ENCODE measurements around the gene MRGPRE. TPM values are rescaled to one million over a fixed set of nuclear protein-coding genes. Genes with fewer than 3 reads are reported as not detected.
"Not testable (repeated sequence)": the region's sequence is repeated elsewhere in the genome, so short reads cannot be mapped to it uniquely, and the experiment has no call there.

Gene MRGPRE
- polyA plus RNA-seq, 1 donor (not counting 4 experiments of a cell fraction or from before 2014, with no cell fraction given) = not detected

DNA sequence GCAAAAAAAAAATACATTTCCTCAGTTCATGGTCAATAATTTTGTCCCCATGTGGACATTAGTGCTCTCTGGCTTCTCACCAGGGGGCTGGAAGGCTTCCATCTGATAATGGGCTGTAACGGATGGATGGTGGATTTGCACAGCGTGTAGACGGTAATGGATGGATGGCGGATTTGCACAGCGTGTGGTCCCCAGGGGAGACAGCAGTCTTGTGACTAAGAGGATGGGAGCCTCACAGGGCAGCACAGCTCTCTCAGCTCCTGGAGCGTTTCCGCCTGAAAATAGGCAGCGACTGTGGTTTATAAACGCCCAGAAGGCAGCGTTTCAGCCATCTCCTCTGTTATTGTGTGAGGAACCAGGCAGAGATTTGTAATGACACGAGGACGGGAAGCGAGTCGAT, 22.6 kb upstream of the MRGPRE start:
- H3K4me2 ChIP-seq (ENCODE audit: control insufficient read depth, extremely low read depth, insufficient read depth, low read depth, low read length); H3K27me3 ChIP-seq (ENCODE audit: control insufficient read depth, extremely low read depth, insufficient read depth, low read length); H3K36me3 ChIP-seq (ENCODE audit: control insufficient read depth in 2 of 2, extremely low read depth in 1 of 2, insufficient read depth in 2 of 2, low read length in 2 of 2); H3K9me1 ChIP-seq (ENCODE audit: control insufficient read depth, extremely low read depth, insufficient read depth, low read length); H4K20me1 ChIP-seq (ENCODE audit: control insufficient read depth, extremely low read depth, insufficient read depth, low read length); dilution Hi-C loops (cut with MboI; ENCODE audit: extremely low pct_ligation_motif_present, low sequenced_read_pairs); FAIRE-seq; H3K27ac ChIP-seq (ENCODE audit: control insufficient read depth, insufficient read depth, low read length); H2AFZ ChIP-seq (ENCODE audit: control insufficient read depth, low read length); H3K4me1 ChIP-seq (ENCODE audit: control insufficient read depth, extremely low read depth, insufficient read depth, low read length); DNase-seq (ENCODE audit: low read depth, low spot score); H3K9ac ChIP-seq (ENCODE audit: control insufficient read depth, extremely low read depth, insufficient read depth, low read length); H3K4me3 ChIP-seq (ENCODE audit: control insufficient read depth in 2 of 3, extremely low read depth in 1 of 3, insufficient read depth in 2 of 3, low read depth in 1 of 3, low read length in 3 of 3); H3K79me2 ChIP-seq (ENCODE audit: control insufficient read depth, insufficient read depth, low read length); H3K9me3 ChIP-seq (ENCODE audit: control insufficient read depth, low read depth, low read length): not testable (repeated sequence)

DNA sequence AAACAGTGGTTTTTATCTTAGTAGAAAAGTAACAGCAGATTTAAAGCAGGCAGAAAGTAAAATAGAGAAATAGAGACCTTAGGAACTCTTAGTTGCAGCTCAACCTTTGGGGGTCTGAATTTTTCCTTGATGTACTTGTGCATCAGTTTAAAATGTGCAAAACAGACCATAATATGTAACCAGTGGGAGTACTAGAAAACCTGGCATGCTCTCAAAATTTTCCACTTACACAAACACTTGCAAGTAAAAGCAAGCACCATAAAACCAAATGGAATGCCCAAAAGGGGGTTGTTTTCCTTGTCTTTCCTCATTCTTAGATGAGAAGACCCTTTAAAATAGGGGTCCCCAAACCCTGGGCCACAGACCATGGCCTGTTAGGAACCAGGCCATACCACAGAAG, 12.9 kb upstream of the MRGPRE start:
- Histone ChIP-seq H3K79me2 (ENCODE audit: control insufficient read depth, insufficient read depth, low read length) (no peaks in the 10 kb centered on the region), H4K20me1 (ENCODE audit: control insufficient read depth, extremely low read depth, insufficient read depth, low read length) (no peaks in the 10 kb centered on the region), H3K36me3 (ENCODE audit: control insufficient read depth in 2 of 2, extremely low read depth in 1 of 2, insufficient read depth in 2 of 2, low read length in 2 of 2) (no peaks in the 10 kb centered on the region), H3K4me2 (ENCODE audit: control insufficient read depth, extremely low read depth, insufficient read depth, low read depth, low read length) (no peak overlapping the region), H3K4me1 (ENCODE audit: control insufficient read depth, extremely low read depth, insufficient read depth, low read length) (no peaks in the 10 kb centered on the region), H3K27me3 (ENCODE audit: control insufficient read depth, extremely low read depth, insufficient read depth, low read length) (no peaks in the 10 kb centered on the region), H3K4me3 (ENCODE audit: control insufficient read depth in 2 of 3, extremely low read depth in 1 of 3, insufficient read depth in 2 of 3, low read depth in 1 of 3, low read length in 3 of 3) (no peak overlapping the region), H3K9ac (ENCODE audit: control insufficient read depth, extremely low read depth, insufficient read depth, low read length) (no peak overlapping the region), H3K27ac (ENCODE audit: control insufficient read depth, insufficient read depth, low read length) (no peak overlapping the region), H2AFZ (ENCODE audit: control insufficient read depth, low read length) (no peak overlapping the region), H3K9me3 (ENCODE audit: control insufficient read depth, low read depth, low read length) (no peaks in the 10 kb centered on the region), H3K9me1 (ENCODE audit: control insufficient read depth, extremely low read depth, insufficient read depth, low read length) (no peaks in the 10 kb centered on the region)
- FAIRE-seq = no peak
- dilution Hi-C loops (cut with MboI; ENCODE audit: extremely low pct_ligation_motif_present, low sequenced_read_pairs) = no loop called here
- TF ChIP-seq EZH2 (IDR thresholded peaks at IDR 0.05; ENCODE audit: low read length) = no peak
- TF ChIP-seq, protein P1, sequence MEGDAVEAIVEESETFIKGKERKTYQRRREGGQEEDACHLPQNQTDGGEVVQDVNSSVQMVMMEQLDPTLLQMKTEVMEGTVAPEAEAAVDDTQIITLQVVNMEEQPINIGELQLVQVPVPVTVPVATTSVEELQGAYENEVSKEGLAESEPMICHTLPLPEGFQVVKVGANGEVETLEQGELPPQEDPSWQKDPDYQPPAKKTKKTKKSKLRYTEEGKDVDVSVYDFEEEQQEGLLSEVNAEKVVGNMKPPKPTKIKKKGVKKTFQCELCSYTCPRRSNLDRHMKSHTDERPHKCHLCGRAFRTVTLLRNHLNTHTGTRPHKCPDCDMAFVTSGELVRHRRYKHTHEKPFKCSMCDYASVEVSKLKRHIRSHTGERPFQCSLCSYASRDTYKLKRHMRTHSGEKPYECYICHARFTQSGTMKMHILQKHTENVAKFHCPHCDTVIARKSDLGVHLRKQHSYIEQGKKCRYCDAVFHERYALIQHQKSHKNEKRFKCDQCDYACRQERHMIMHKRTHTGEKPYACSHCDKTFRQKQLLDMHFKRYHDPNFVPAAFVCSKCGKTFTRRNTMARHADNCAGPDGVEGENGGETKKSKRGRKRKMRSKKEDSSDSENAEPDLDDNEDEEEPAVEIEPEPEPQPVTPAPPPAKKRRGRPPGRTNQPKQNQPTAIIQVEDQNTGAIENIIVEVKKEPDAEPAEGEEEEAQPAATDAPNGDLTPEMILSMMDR (optimal IDR thresholded peaks at IDR 0.05 in 1 of 3, IDR thresholded peaks at IDR 0.05 in 1 of 3, conservative IDR thresholded peaks at IDR 0.05 in 1 of 3; ENCODE audit: extremely low read depth in 1 of 3, insufficient read depth in 2 of 3, low read length in 3 of 3) = no peak
- no peak for DNase-seq (ENCODE audit: low read depth, low spot score)

DNA sequence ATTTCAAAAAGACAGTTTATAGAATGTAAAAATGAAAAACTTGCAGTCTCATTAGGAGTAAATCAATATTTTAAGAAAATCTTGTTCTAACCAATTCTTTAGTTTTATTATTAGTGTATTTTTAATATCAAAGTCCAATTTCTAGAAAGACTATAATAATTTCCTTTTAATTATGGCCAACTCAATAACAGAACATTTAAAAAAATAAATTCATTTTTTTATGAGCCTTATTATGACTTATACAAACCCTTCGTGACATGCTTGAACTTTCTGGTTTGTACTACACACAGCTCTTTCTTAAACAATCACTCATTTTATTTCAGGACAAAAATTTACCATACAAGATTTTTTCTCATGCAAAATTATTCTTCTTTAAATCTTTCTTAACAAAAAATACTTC, 11.7 kb upstream of the MRGPRE start:
- no peaks in the 10 kb centered on the region for H3K79me2 ChIP-seq (ENCODE audit: control insufficient read depth, insufficient read depth, low read length)
- no peak overlapping the region for H3K4me3 ChIP-seq (ENCODE audit: control insufficient read depth in 2 of 3, extremely low read depth in 1 of 3, insufficient read depth in 2 of 3, low read depth in 1 of 3, low read length in 3 of 3)
- no peak for FAIRE-seq
- no peak overlapping the region for H3K27ac ChIP-seq (ENCODE audit: control insufficient read depth, insufficient read depth, low read length)
- H3K4me2 ChIP-seq (ENCODE audit: control insufficient read depth, extremely low read depth, insufficient read depth, low read depth, low read length) = no peak overlapping the region
- no peaks in the 10 kb centered on the region for H3K9me1 ChIP-seq (ENCODE audit: control insufficient read depth, extremely low read depth, insufficient read depth, low read length)
- H2AFZ ChIP-seq (ENCODE audit: control insufficient read depth, low read length) = no peak overlapping the region
- H3K4me1 ChIP-seq (ENCODE audit: control insufficient read depth, extremely low read depth, insufficient read depth, low read length) = no peaks in the 10 kb centered on the region
- no peaks in the 10 kb centered on the region for H3K9me3 ChIP-seq (ENCODE audit: control insufficient read depth, low read depth, low read length)
- TF ChIP-seq, protein P1 (optimal IDR thresholded peaks at IDR 0.05 in 1 of 3, IDR thresholded peaks at IDR 0.05 in 1 of 3, conservative IDR thresholded peaks at IDR 0.05 in 1 of 3; ENCODE audit: extremely low read depth in 1 of 3, insufficient read depth in 2 of 3, low read length in 3 of 3) = no peak
- TF ChIP-seq EZH2 (IDR thresholded peaks at IDR 0.05; ENCODE audit: low read length) = no peak
- H3K9ac ChIP-seq (ENCODE audit: control insufficient read depth, extremely low read depth, insufficient read depth, low read length) = no peak overlapping the region
- dilution Hi-C loops (cut with MboI; ENCODE audit: extremely low pct_ligation_motif_present, low sequenced_read_pairs) = no loop called here
- H3K36me3 ChIP-seq (ENCODE audit: control insufficient read depth in 2 of 2, extremely low read depth in 1 of 2, insufficient read depth in 2 of 2, low read length in 2 of 2) = no peaks in the 10 kb centered on the region
- no peaks in the 10 kb centered on the region for H4K20me1 ChIP-seq (ENCODE audit: control insufficient read depth, extremely low read depth, insufficient read depth, low read length)
- H3K27me3 ChIP-seq (ENCODE audit: control insufficient read depth, extremely low read depth, insufficient read depth, low read length) = no peaks in the 10 kb centered on the region
- DNase-seq (ENCODE audit: low read depth, low spot score) = no peak

Data from keratinocyte (primary cell).